Measurements from ENCODE around the gene ANKRD63. TPM values are rescaled to one million over a fixed set of nuclear protein-coding genes. Genes with fewer than 3 reads are reported as not detected.

Gene ANKRD63
- total and polyA plus RNA-seq, 9 of the 15 experiments (the other 6 are each of a cell fraction or from before 2014, with no cell fraction given) = 1.3 to 2.0 (median 1.8) TPM; not detected in 6

- peak; percentile 88 for TF ChIP-seq HDAC2 (IDR thresholded peaks at IDR 0.05)
- peak; percentile 57 for TF ChIP-seq NEUROD1 (IDR thresholded peaks at IDR 0.05; ENCODE audit: borderline replicate concordance, low read depth, low read length, partially characterized antibody)
- TF ChIP-seq KDM1A (IDR thresholded peaks at IDR 0.05) = peak; percentile 75 to 80
- TF ChIP-seq ZNF146 (CRISPR knock-in tag; IDR thresholded peaks at IDR 0.05; ENCODE audit: unreplicated experiment) = no peak
- TF ChIP-seq TRIM24 (IDR thresholded peaks at IDR 0.05) = peak in 1 of 2 experiments; percentile 47; a peak in 1 of 4 replicates
- TF ChIP-seq RBM34 (IDR thresholded peaks at IDR 0.05; ENCODE audit: borderline replicate concordance, insufficient read depth, low read length) = no peak
- peak; percentile 82 for TF ChIP-seq JUNB (CRISPR knock-in tag; conservative IDR thresholded peaks at IDR 0.05)
- peak; percentile 79 for TF ChIP-seq FOS (IDR thresholded peaks at IDR 0.05; ENCODE audit: extremely low read depth, insufficient read length)
Observed at GRCh38 chr15:40266828-40267304, 16.0 kb downstream of the ANKRD63 start (continued).

DNA sequence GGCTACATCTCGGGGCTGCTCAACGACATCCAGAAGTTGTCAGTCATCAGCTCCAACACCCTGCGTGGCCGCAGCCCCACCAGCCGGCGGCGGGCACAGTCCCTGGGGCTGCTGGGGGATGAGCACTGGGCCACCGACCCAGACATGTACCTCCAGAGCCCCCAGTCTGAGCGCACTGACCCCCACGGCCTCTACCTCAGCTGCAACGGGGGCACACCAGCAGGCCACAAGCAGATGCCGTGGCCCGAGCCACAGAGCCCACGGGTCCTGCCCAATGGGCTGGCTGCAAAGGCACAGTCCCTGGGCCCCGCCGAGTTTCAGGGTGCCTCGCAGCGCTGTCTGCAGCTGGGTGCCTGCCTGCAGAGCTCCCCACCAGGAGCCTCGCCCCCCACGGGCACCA, 17.0 kb downstream of the ANKRD63 start:
- FAIRE-seq = no peak
- intact Hi-C loops (cut with micrococcal nuclease) = no loop called here
- no peaks in the 10 kb centered on the region for H4K20me1 ChIP-seq (replicated peaks; ENCODE audit: control insufficient read depth, insufficient read depth, low read length)
- no peak for ATAC-seq
- 63% methylated on average over 12 of the region's 20 CpGs for WGBS (ENCODE audit: insufficient coverage, low coverage, missing lambda C conversion rate)
- ChIA-PET CTCF (ENCODE audit: low intra/inter-chr PET ratio) (no interaction called here), POLR2A (interaction anchor here (0.6 to 1.1 kb wide), 2 partner anchors 10 to 23 kb away, joined by 3 read pairs; no protein-coding TSS in a partner anchor)
- DNase-seq (ENCODE audit: extremely low read depth in 1 of 4, low spot score in 3 of 4) = no peak
- H3K27ac ChIP-seq (ENCODE audit: extremely low read depth, low read depth, low read length) = no peak overlapping the region
- H3K4me2 ChIP-seq (ENCODE audit: insufficient read depth, low read length) = no peak overlapping the region
- no TSS peak for BruUV-seq (replicated peaks)
- H3K9me1 ChIP-seq (ENCODE audit: control insufficient read depth, insufficient read depth, low read length) = peaks cover 4% of the 10 kb centered on the region
- no peak overlapping the region for H2AFZ ChIP-seq (ENCODE audit: low read depth, low read length)
- H3K4me1 ChIP-seq (replicated peaks in 1 of 2; ENCODE audit: control insufficient read depth in 2 of 2, insufficient read depth in 2 of 2, low read length in 2 of 2) = peaks cover 11 to 28% of the 10 kb centered on the region in 2 experiments
- in situ Hi-C loops (cut with MboI) = no loop called here
- H3K79me2 ChIP-seq (ENCODE audit: control insufficient read depth, insufficient read depth, low read length) = no peaks in the 10 kb centered on the region
- no peak overlapping the region for H3K4me3 ChIP-seq
- H3K9ac ChIP-seq (ENCODE audit: insufficient read depth in 1 of 2, low read depth in 2 of 2, low read length in 2 of 2) = peak overlapping the region in 1 of 2 experiments; percentile 13; a peak in 1 of 4 replicates
- no peaks in the 10 kb centered on the region for H3K9me3 ChIP-seq (replicated peaks; ENCODE audit: control insufficient read depth, insufficient read depth, low read depth, low read length)
- H3K36me3 ChIP-seq (ENCODE audit: control insufficient read depth, insufficient read depth, low read length) = no peaks in the 10 kb centered on the region
- H3K27me3 ChIP-seq (ENCODE audit: control insufficient read depth in 2 of 2, insufficient read depth in 2 of 2, low read length in 2 of 2) = peaks cover 0 to 3% of the 10 kb centered on the region in 2 experiments; a peak in 1 of 5 replicates
- TF ChIP-seq, protein P1, sequence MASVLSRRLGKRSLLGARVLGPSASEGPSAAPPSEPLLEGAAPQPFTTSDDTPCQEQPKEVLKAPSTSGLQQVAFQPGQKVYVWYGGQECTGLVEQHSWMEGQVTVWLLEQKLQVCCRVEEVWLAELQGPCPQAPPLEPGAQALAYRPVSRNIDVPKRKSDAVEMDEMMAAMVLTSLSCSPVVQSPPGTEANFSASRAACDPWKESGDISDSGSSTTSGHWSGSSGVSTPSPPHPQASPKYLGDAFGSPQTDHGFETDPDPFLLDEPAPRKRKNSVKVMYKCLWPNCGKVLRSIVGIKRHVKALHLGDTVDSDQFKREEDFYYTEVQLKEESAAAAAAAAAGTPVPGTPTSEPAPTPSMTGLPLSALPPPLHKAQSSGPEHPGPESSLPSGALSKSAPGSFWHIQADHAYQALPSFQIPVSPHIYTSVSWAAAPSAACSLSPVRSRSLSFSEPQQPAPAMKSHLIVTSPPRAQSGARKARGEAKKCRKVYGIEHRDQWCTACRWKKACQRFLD (CRISPR knock-in tag; IDR thresholded peaks at IDR 0.05) = no peak
- TF ChIP-seq MLLT1 (IDR thresholded peaks at IDR 0.05) = no peak
- TF ChIP-seq, protein P2, sequence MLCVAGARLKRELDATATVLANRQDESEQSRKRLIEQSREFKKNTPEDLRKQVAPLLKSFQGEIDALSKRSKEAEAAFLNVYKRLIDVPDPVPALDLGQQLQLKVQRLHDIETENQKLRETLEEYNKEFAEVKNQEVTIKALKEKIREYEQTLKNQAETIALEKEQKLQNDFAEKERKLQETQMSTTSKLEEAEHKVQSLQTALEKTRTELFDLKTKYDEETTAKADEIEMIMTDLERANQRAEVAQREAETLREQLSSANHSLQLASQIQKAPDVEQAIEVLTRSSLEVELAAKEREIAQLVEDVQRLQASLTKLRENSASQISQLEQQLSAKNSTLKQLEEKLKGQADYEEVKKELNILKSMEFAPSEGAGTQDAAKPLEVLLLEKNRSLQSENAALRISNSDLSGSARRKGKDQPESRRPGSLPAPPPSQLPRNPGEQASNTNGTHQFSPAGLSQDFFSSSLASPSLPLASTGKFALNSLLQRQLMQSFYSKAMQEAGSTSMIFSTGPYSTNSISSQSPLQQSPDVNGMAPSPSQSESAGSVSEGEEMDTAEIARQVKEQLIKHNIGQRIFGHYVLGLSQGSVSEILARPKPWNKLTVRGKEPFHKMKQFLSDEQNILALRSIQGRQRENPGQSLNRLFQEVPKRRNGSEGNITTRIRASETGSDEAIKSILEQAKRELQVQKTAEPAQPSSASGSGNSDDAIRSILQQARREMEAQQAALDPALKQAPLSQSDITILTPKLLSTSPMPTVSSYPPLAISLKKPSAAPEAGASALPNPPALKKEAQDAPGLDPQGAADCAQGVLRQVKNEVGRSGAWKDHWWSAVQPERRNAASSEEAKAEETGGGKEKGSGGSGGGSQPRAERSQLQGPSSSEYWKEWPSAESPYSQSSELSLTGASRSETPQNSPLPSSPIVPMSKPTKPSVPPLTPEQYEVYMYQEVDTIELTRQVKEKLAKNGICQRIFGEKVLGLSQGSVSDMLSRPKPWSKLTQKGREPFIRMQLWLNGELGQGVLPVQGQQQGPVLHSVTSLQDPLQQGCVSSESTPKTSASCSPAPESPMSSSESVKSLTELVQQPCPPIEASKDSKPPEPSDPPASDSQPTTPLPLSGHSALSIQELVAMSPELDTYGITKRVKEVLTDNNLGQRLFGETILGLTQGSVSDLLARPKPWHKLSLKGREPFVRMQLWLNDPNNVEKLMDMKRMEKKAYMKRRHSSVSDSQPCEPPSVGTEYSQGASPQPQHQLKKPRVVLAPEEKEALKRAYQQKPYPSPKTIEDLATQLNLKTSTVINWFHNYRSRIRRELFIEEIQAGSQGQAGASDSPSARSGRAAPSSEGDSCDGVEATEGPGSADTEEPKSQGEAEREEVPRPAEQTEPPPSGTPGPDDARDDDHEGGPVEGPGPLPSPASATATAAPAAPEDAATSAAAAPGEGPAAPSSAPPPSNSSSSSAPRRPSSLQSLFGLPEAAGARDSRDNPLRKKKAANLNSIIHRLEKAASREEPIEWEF (CRISPR knock-in tag; IDR thresholded peaks at IDR 0.05) = no peak
- TF ChIP-seq, protein P3, sequence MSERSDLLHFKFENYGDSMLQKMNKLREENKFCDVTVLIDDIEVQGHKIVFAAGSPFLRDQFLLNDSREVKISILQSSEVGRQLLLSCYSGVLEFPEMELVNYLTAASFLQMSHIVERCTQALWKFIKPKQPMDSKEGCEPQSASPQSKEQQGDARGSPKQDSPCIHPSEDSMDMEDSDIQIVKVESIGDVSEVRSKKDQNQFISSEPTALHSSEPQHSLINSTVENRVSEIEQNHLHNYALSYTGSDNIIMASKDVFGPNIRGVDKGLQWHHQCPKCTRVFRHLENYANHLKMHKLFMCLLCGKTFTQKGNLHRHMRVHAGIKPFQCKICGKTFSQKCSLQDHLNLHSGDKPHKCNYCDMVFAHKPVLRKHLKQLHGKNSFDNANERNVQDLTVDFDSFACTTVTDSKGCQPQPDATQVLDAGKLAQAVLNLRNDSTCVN (CRISPR knock-in tag; IDR thresholded peaks at IDR 0.05) = no peak

Measured in K562 (cell line).